ENCODE measurements around the gene POLDIP2.

DNA sequence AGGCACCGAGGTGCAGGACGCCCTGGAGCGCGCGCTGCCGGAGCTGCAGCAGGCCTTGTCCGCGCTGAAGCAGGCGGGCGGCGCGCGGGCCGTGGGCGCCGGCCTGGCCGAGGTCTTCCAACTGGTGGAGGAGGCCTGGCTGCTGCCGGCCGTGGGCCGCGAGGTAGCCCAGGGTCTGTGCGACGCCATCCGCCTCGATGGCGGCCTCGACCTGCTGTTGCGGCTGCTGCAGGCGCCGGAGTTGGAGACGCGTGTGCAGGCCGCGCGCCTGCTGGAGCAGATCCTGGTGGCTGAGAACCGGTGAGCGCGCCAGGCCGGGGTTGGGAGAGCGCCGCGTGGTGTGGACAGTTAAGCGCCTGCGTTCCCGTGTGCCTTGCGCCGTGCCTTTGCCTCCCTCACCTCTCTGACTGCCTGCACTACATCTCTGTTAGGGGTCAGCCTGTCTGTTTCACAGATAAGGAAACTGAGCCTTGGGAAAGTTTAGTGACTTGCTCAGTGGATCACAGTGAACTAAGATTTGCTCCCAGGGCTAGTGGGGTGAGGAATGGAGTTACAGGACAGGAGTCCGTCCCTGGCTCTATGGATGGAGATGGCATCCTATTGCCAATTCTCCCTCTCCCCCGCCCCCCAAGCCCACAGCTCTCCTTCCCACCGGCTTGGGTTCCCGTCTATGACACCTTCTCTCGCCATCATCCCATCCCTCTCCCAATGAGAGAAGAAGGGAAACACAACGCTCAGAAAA is 15.0 kb upstream of the POLDIP2 start:
- no peak for TF ChIP-seq CTCF (IDR thresholded peaks at IDR 0.05)
- no peak for TF ChIP-seq POLR2A (IDR thresholded peaks at IDR 0.05)
